Measurements from ENCODE around the gene CTNNA3. TPM values are rescaled to one million over a fixed set of nuclear protein-coding genes. Genes with fewer than 3 reads are reported as not detected.
"Not testable (repeated sequence)": the region's sequence is repeated elsewhere in the genome, so short reads cannot be mapped to it uniquely, and the experiment has no call there.

Gene CTNNA3
- total and polyA plus RNA-seq, 5 donors from 2014 or later, result not detected

- no peak for ATAC-seq (ENCODE audit: low read depth in 2 of 2)
- Mint-ChIP-seq H3K36me3 (no peaks in the 10 kb centered on the region), H3K27me3 (peaks cover 4% of the 10 kb centered on the region), H3K4me3 (no peak overlapping the region), H3K27ac (no peak overlapping the region), H3K9me3 (peaks cover 0 to 18% (median 3%) of the 10 kb centered on the region in 7 donors), H3K4me1 (no peaks in the 10 kb centered on the region)
- DNase-seq, result no peak
- H3K4me3 ChIP-seq (ENCODE audit: low read depth, low read length), result no peak overlapping the region
- no peaks in the 10 kb centered on the region for H3K27me3 ChIP-seq (ENCODE audit: control insufficient read depth, insufficient read depth, low read length)
- H3K36me3 ChIP-seq (ENCODE audit: control insufficient read depth, insufficient read depth, low read length), result no peaks in the 10 kb centered on the region
- H3K9me3 ChIP-seq (ENCODE audit: control insufficient read depth in 2 of 2, low read length in 2 of 2), result peaks cover 0 to 3% of the 10 kb centered on the region in 2 experiments
- H3K27ac ChIP-seq (ENCODE audit: insufficient read depth, low read length, poor library complexity, severe bottlenecking), result no peak overlapping the region
- H3K4me1 ChIP-seq (ENCODE audit: control insufficient read depth, insufficient read depth, low read length, poor library complexity, severe bottlenecking), result no peaks in the 10 kb centered on the region
Observed at GRCh38 chr10:66350622-66351399, 1345.2 kb downstream of the CTNNA3 start.

GRCh38 chr10:66349726-66350125 lies 1346.3 kb downstream of the CTNNA3 start:
- H3K4me3 Mint-ChIP-seq, result no peak overlapping the region
- peaks cover 0 to 18% (median 3%) of the 10 kb centered on the region in 7 donors for H3K9me3 Mint-ChIP-seq
- Histone ChIP-seq H3K4me3 (ENCODE audit: low read depth, low read length) (no peak overlapping the region), H3K4me1 (ENCODE audit: control insufficient read depth, insufficient read depth, low read length, poor library complexity, severe bottlenecking) (no peaks in the 10 kb centered on the region), H3K9me3 (ENCODE audit: control insufficient read depth in 2 of 2, low read length in 2 of 2) (peaks cover 0 to 3% of the 10 kb centered on the region in 2 experiments), H3K27me3 (ENCODE audit: control insufficient read depth, insufficient read depth, low read length) (no peaks in the 10 kb centered on the region), H3K27ac (ENCODE audit: insufficient read depth, low read length, poor library complexity, severe bottlenecking) (no peak overlapping the region), H3K36me3 (ENCODE audit: control insufficient read depth, insufficient read depth, low read length) (no peaks in the 10 kb centered on the region)
- H3K4me1 Mint-ChIP-seq, result no peaks in the 10 kb centered on the region
- peaks cover 4% of the 10 kb centered on the region for H3K27me3 Mint-ChIP-seq
- ATAC-seq (ENCODE audit: low read depth in 2 of 2) (no peak), DNase-seq (no peak)
- no peaks in the 10 kb centered on the region for H3K36me3 Mint-ChIP-seq
- no peak overlapping the region for H3K27ac Mint-ChIP-seq

- Mint-ChIP-seq H3K27ac (no peak overlapping the region), H3K36me3 (no peaks in the 10 kb centered on the region), H3K9me3 (peaks cover 0 to 18% (median 4%) of the 10 kb centered on the region in 7 donors), H3K4me3 (no peak overlapping the region), H3K27me3 (peaks cover 4% of the 10 kb centered on the region), H3K4me1 (no peaks in the 10 kb centered on the region)
- Histone ChIP-seq H3K36me3 (ENCODE audit: control insufficient read depth, insufficient read depth, low read length) (no peaks in the 10 kb centered on the region), H3K9me3 (ENCODE audit: control insufficient read depth in 2 of 2, low read length in 2 of 2) (peaks cover 0 to 3% of the 10 kb centered on the region in 2 experiments), H3K27ac (ENCODE audit: insufficient read depth, low read length, poor library complexity, severe bottlenecking) (no peak overlapping the region), H3K4me3 (ENCODE audit: low read depth, low read length) (no peak overlapping the region), H3K27me3 (ENCODE audit: control insufficient read depth, insufficient read depth, low read length) (no peaks in the 10 kb centered on the region), H3K4me1 (ENCODE audit: control insufficient read depth, insufficient read depth, low read length, poor library complexity, severe bottlenecking) (no peaks in the 10 kb centered on the region)
- ATAC-seq (ENCODE audit: low read depth in 2 of 2), result no peak
- no peak for DNase-seq
Observed at GRCh38 chr10:66349076-66349475, 1346.9 kb downstream of the CTNNA3 start.

- H3K9me3 ChIP-seq (ENCODE audit: control insufficient read depth in 2 of 2, low read length in 2 of 2), result peaks cover 0 to 4% of the 10 kb centered on the region in 2 experiments
- H3K4me1 ChIP-seq (ENCODE audit: control insufficient read depth, insufficient read depth, low read length, poor library complexity, severe bottlenecking), result no peaks in the 10 kb centered on the region
- H3K27ac Mint-ChIP-seq, result no peak overlapping the region
- DNase-seq (no peak), ATAC-seq (ENCODE audit: low read depth in 2 of 2) (no peak)
- H3K27me3 ChIP-seq (ENCODE audit: control insufficient read depth, insufficient read depth, low read length), result no peaks in the 10 kb centered on the region
- no peak overlapping the region for H3K27ac ChIP-seq (ENCODE audit: insufficient read depth, low read length, poor library complexity, severe bottlenecking)
- no peak overlapping the region for H3K4me3 ChIP-seq (ENCODE audit: low read depth, low read length)
- peaks cover 2 to 13% (median 7%) of the 10 kb centered on the region in 7 donors for H3K9me3 Mint-ChIP-seq
- no peaks in the 10 kb centered on the region for H3K36me3 Mint-ChIP-seq
- no peaks in the 10 kb centered on the region for H3K4me1 Mint-ChIP-seq
- no peaks in the 10 kb centered on the region for H3K27me3 Mint-ChIP-seq
- H3K36me3 ChIP-seq (ENCODE audit: control insufficient read depth, insufficient read depth, low read length), result no peaks in the 10 kb centered on the region
- no peak overlapping the region for H3K4me3 Mint-ChIP-seq
Observed at GRCh38 chr10:66337211-66337610, 1358.8 kb downstream of the CTNNA3 start.

- no peaks in the 10 kb centered on the region for H3K27me3 Mint-ChIP-seq
- H3K27ac ChIP-seq (ENCODE audit: insufficient read depth, low read length, poor library complexity, severe bottlenecking), result no peak overlapping the region
Observed at GRCh38 chr10:66336791-66337190, 1359.2 kb downstream of the CTNNA3 start.

GRCh38 chr10:66335753-66336152 lies 1360.2 kb downstream of the CTNNA3 start:
- H3K4me3 ChIP-seq (ENCODE audit: low read depth, low read length); H3K36me3 ChIP-seq (ENCODE audit: control insufficient read depth, insufficient read depth, low read length); H3K27ac ChIP-seq (ENCODE audit: insufficient read depth, low read length, poor library complexity, severe bottlenecking); H3K27me3 ChIP-seq (ENCODE audit: control insufficient read depth, insufficient read depth, low read length); DNase-seq; H3K4me1 Mint-ChIP-seq; H3K4me3 Mint-ChIP-seq; ATAC-seq (ENCODE audit: low read depth in 2 of 2); H3K36me3 Mint-ChIP-seq; H3K27ac Mint-ChIP-seq; H3K27me3 Mint-ChIP-seq; H3K4me1 ChIP-seq (ENCODE audit: control insufficient read depth, insufficient read depth, low read length, poor library complexity, severe bottlenecking); H3K9me3 ChIP-seq (ENCODE audit: control insufficient read depth in 2 of 2, low read length in 2 of 2): not testable (repeated sequence)
- peaks cover 2 to 15% (median 5%) of the 10 kb centered on the region in 7 donors for H3K9me3 Mint-ChIP-seq

More at GRCh38 chr10:66336791-66337190, 1359.2 kb downstream of the CTNNA3 start:
- H3K9me3 ChIP-seq (ENCODE audit: control insufficient read depth in 2 of 2, low read length in 2 of 2), result peaks cover 0 to 4% of the 10 kb centered on the region in 2 experiments
- H3K27me3 ChIP-seq (ENCODE audit: control insufficient read depth, insufficient read depth, low read length), result no peaks in the 10 kb centered on the region
- H3K27ac Mint-ChIP-seq, result no peak overlapping the region
- no peaks in the 10 kb centered on the region for H3K4me1 ChIP-seq (ENCODE audit: control insufficient read depth, insufficient read depth, low read length, poor library complexity, severe bottlenecking)
- peaks cover 2 to 13% (median 7%) of the 10 kb centered on the region in 7 donors for H3K9me3 Mint-ChIP-seq
- no peak for ATAC-seq (ENCODE audit: low read depth in 2 of 2)
- DNase-seq, result no peak
- H3K4me3 ChIP-seq (ENCODE audit: low read depth, low read length), result no peak overlapping the region
- no peaks in the 10 kb centered on the region for H3K36me3 ChIP-seq (ENCODE audit: control insufficient read depth, insufficient read depth, low read length)
- no peak overlapping the region for H3K4me3 Mint-ChIP-seq
- H3K36me3 Mint-ChIP-seq, result no peaks in the 10 kb centered on the region
- H3K4me1 Mint-ChIP-seq, result no peaks in the 10 kb centered on the region

GRCh38 chr10:66329147-66329546 lies 1366.8 kb downstream of the CTNNA3 start:
- Mint-ChIP-seq H3K27me3 (no peaks in the 10 kb centered on the region), H3K4me3 (no peak overlapping the region), H3K9me3 (peaks cover 2 to 18% (median 6%) of the 10 kb centered on the region in 7 donors)

GRCh38 chr10:66326876-66327275 lies 1369.1 kb downstream of the CTNNA3 start:
- peaks cover 0 to 12% (median 4%) of the 10 kb centered on the region in 7 donors for H3K9me3 Mint-ChIP-seq
- no peak overlapping the region for H3K4me3 Mint-ChIP-seq
- no peak overlapping the region for H3K27ac ChIP-seq (ENCODE audit: insufficient read depth, low read length, poor library complexity, severe bottlenecking)
- ATAC-seq (ENCODE audit: low read depth in 2 of 2) (no peak), DNase-seq (no peak)
- H3K36me3 ChIP-seq (ENCODE audit: control insufficient read depth, insufficient read depth, low read length), result no peaks in the 10 kb centered on the region
- H3K9me3 ChIP-seq (ENCODE audit: control insufficient read depth in 2 of 2, low read length in 2 of 2), result peaks cover 0 to 2% of the 10 kb centered on the region in 2 experiments
- no peaks in the 10 kb centered on the region for H3K27me3 ChIP-seq (ENCODE audit: control insufficient read depth, insufficient read depth, low read length)
- no peaks in the 10 kb centered on the region for H3K4me1 ChIP-seq (ENCODE audit: control insufficient read depth, insufficient read depth, low read length, poor library complexity, severe bottlenecking)
- H3K27me3 Mint-ChIP-seq, result no peaks in the 10 kb centered on the region
- no peaks in the 10 kb centered on the region for H3K4me1 Mint-ChIP-seq
- H3K4me3 ChIP-seq (ENCODE audit: low read depth, low read length), result no peak overlapping the region
- no peak overlapping the region for H3K27ac Mint-ChIP-seq
- no peaks in the 10 kb centered on the region for H3K36me3 Mint-ChIP-seq

More at GRCh38 chr10:66329147-66329546, 1366.8 kb downstream of the CTNNA3 start:
- ATAC-seq (ENCODE audit: low read depth in 2 of 2) (no peak), DNase-seq (no peak)
- Histone ChIP-seq H3K4me3 (ENCODE audit: low read depth, low read length) (no peak overlapping the region), H3K36me3 (ENCODE audit: control insufficient read depth, insufficient read depth, low read length) (no peaks in the 10 kb centered on the region), H3K27ac (ENCODE audit: insufficient read depth, low read length, poor library complexity, severe bottlenecking) (no peak overlapping the region), H3K4me1 (ENCODE audit: control insufficient read depth, insufficient read depth, low read length, poor library complexity, severe bottlenecking) (no peaks in the 10 kb centered on the region), H3K9me3 (ENCODE audit: control insufficient read depth in 2 of 2, low read length in 2 of 2) (peaks cover 0 to 2% of the 10 kb centered on the region in 2 experiments), H3K27me3 (ENCODE audit: control insufficient read depth, insufficient read depth, low read length) (no peaks in the 10 kb centered on the region)
- Mint-ChIP-seq H3K36me3 (no peaks in the 10 kb centered on the region), H3K27ac (no peak overlapping the region), H3K4me1 (no peaks in the 10 kb centered on the region)
